ENCODE data around the gene FAM163A.

The FAM163A gene

GRCh38 chr1:179857009-179857408, 113.9 kb downstream of the FAM163A start:
- no peak for DNase-seq (ENCODE audit: low read depth)
- TF ChIP-seq, protein P1, sequence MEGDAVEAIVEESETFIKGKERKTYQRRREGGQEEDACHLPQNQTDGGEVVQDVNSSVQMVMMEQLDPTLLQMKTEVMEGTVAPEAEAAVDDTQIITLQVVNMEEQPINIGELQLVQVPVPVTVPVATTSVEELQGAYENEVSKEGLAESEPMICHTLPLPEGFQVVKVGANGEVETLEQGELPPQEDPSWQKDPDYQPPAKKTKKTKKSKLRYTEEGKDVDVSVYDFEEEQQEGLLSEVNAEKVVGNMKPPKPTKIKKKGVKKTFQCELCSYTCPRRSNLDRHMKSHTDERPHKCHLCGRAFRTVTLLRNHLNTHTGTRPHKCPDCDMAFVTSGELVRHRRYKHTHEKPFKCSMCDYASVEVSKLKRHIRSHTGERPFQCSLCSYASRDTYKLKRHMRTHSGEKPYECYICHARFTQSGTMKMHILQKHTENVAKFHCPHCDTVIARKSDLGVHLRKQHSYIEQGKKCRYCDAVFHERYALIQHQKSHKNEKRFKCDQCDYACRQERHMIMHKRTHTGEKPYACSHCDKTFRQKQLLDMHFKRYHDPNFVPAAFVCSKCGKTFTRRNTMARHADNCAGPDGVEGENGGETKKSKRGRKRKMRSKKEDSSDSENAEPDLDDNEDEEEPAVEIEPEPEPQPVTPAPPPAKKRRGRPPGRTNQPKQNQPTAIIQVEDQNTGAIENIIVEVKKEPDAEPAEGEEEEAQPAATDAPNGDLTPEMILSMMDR (IDR thresholded peaks at IDR 0.05; ENCODE audit: control insufficient read depth, extremely low read depth, insufficient read depth), result no peak
- no peak overlapping the region for H3K4me3 ChIP-seq (ENCODE audit: low read depth, low read length)

GRCh38 chr1:179860652-179861051, 117.6 kb downstream of the FAM163A start:
- TF ChIP-seq, protein P1 (IDR thresholded peaks at IDR 0.05; ENCODE audit: control insufficient read depth, extremely low read depth, insufficient read depth), result no peak
- H3K4me3 ChIP-seq (ENCODE audit: low read depth, low read length), result no peak overlapping the region
- DNase-seq (ENCODE audit: low read depth), result no peak

DNA sequence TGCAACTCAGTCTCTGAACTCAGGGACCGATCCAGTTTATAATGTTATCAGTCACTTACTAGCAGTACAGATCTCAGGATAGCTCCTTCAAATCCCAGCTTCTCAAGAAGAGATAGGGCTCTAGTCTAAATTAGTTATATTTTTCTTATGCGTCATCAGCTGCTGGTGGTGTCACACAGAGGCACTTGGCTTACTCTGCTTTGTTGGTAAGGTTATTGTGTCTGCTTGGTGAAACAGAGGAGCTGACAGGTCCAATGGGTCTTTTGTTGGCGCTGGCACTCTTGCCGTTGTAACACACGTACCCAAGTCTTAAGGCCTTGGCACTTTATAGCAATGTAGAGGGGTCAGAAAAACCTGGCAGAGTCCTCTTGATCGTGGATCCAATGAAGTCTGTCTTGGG, 122.3 kb downstream of the FAM163A start:
- TF ChIP-seq, protein P1 (IDR thresholded peaks at IDR 0.05; ENCODE audit: control insufficient read depth, extremely low read depth, insufficient read depth), result no peak
- H3K4me3 ChIP-seq (ENCODE audit: low read depth, low read length), result no peak overlapping the region
- no peak for DNase-seq (ENCODE audit: low read depth)
